GM21786 (cell line): ENCODE measurements around the gene PHETA1.
"Not testable (repeated sequence)": the region's sequence is repeated elsewhere in the genome, so short reads cannot be mapped to it uniquely, and the experiment has no call there.

Experiments used
- ATAC-seq: cut with Tn5 transposase; IDR thresholded peaks from one replicate; pipeline ENCODE4 v1.9.1; 2021; ENCODE audit not compliant: unreplicated experiment

PHETA1 gene

DNA sequence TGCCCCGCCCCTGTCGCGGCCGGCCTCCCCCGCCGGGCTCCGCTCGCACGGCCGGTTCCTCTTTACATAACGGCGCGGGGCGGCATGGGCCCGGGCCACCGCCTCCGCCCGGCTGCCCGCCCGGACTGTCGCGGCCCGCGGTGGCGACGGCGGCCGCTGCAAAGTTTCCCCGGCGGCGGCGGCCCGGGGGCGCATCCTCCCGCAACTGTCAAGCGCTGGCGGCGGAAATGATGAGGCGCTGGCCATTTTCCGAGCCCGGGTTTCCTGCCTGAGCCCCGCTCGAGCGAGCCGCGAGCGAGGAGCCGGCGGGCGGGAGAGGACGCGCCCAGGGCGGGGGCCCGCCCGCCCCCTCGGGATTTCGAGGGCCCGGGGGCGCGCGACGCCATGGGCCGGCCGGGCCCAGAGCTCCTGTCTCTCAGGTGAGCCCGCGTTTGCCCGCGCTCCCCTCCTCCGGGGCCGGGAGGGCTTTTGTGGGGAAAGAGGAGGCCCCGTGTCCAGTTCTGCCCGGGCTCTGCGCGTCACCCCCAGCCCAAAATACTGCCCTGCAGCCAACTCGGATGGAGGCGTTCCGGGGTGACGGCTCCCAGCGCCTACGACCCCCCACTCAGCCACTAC is 37.1 kb upstream of the PHETA1 start, which contains the start of gene SH2B3:
Gene SH2B3 (plus strand): TSS at position 65 of the 615 bp plus-strand sequence. CDS start 12,223 bp downstream, outside the sequence.
- peak; percentile 3 for ATAC-seq

DNA sequence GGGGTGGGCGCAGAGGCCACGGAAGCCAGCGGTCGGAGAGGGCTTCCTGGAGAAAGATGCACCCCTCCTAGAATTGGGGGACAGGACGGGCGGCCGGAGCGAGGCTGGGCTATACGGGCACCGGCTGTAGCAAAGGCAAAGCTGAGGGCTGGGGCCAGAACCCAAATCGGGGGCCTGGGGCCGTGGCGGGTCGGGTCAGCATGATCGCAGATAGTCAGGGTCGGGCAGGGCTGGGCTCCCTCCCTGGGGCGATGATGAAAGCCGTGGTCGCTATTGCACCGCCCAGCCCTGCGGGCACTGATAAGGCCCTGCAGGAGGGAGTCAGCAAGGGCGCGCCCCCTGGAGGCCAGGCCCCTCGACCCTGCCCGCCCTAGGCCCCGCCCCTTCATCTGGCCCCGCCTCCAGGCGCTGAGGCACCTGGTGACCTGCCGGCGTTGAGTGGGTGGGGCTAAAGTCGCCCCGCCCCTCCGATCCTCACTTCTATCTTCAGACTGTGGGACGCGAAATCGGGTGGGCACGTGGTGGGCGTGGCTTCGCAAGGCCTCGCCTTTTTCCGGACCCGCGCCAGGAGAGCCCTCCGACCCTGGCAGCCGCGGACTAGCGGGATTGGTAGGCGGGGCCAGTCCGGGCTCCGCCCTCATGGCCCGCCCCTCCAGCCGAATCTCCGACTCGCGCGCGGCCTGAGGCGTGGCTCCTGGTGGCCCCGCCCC is 36.4 kb upstream of the PHETA1 start:
- peak; percentile 40 for ATAC-seq

DNA sequence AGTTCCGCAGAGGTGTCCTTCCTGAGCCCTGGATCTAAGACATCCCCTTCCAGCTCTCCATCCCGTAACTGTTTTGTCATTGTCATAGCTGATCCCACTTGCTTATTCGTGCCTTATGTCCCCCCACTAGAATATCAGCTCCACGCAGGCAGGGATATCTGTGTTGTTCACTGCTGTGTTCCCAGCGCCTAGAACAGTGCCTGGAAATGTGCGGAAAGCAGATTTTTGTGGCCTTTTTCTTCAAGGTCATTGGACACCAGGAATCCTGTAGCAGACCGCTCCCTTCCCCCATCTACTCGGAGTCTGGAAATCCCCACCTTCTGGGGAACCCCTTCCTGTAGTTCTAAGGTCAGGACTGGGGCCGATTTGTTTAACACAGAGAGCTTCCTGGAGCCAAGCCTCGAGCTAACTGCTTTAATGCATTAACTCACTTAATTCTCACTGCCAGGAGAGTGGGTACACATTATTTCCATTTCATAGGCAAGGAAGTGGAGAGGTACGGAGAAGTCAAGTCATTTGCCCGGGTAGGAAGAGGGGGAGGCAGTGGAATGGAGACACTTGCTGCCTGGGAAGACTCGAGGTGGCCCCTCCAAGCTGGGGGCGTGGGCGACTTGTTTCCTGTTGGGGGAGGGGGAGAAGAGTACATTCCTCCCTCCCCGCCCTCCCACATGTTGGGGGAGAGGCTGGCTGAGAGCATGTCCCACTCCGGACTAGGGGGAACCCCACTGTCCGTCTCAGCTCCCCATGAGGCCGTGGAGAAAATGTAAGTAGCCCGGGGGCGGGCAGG is 35.7 kb upstream of the PHETA1 start:
- peak; percentile 3 for ATAC-seq

DNA sequence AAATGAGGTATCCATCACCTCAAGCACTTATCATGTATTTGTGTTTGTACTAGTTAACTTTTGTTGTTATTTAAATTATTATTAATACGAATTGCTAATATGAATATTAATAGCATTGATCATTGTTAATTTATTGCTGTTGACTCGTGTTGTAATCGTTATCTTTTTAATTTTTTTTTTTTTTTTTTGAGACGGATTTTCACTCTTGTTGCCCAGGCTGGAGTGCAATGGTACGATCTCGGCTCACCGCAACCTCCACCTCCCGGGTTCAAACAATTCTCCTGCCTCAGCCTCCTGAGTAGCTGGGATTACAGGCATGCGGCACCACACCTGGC is 33.6 kb upstream of the PHETA1 start:
- ATAC-seq = not testable (repeated sequence)

DNA sequence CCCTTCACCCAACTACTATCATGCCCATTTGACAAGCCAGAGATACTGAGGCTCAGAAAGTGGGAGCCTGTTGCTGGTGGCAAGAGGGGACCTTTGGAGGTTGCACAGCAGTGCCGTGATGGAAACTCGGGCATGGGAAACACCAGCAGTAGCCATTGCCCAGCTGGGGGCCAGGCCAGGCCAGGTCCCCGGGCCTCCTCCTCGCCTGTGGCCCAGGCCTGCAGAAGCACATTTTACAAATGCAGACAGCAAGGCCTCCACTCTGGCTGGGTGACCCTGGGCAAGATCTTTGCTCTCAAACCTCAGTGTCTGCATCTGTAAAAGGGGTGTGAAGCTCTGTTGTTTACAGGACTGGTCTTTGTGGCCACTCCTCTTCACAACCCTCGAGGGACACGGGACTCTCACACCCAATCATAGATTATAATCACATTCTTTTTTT is 32.3 kb upstream of the PHETA1 start:
- no peak for ATAC-seq

- ATAC-seq = not testable (repeated sequence)
Measured at GRCh38 chr12:111399741-111400404, 31.0 kb upstream of the PHETA1 start.

DNA sequence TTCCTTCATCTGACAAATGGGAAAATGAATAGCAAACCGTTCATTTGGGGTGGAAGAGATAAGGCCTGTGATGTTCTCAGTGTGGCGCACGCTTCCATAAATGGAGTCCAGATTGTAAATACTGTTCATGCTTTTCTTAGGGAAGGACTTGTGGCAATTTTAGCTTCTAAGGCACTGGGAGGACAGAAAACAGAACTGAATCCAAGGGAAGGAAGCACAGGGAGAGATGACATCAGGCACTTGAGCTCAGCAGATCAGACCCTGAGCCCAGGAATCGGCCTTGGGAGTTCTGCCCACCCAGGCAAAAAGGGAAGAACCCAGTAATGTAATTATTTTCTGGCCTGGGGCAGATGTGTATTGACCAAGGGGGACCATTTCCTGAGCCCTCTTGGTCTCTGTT is 29.6 kb upstream of the PHETA1 start:
- no peak for ATAC-seq

GRCh38 chr12:111396726-111397445 is 28.0 kb upstream of the PHETA1 start:
- peak; percentile 42 for ATAC-seq

DNA sequence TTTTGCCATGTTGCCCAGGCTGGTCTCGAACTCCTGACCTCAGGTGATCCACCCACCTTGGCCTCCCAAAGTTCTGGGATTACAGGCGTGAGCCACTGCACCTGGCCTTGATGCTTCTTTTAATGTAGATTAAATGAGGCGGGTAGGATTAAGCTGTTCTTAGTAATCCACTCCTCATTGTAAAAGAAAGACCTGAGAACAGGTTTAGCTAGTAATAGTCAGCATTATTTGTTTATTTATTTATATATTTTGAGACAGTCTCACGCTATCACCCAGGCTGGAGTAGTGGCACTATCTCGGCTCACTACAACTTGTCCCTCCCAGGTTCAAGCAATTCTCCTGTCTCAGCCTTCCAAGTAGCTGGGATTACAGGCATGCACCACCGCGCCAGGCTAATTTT is 27.4 kb upstream of the PHETA1 start:
- ATAC-seq = not testable (repeated sequence)

- no peak for ATAC-seq
Measured at GRCh38 chr12:111395336-111396187, 26.7 kb upstream of the PHETA1 start.

DNA sequence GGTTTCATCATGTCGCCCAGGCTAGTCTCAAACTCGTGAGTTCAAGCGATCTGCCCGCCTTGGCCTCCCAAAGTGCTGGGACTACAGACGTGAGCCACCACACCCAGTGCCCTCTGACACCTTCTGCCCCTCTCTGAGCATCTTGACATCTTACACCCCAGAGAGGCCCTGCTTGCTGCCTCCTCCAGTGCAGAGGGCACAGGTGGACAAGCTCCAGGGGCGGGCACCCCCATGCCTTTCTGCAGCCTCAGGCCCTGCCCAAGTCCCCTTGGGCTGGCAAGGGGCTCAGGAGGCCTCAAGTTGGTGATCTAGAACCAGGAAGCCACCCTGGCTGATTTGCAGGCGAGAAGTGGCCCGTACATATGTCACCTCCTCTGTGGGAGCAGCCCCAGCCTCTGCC is 25.6 kb upstream of the PHETA1 start:
- no peak for ATAC-seq

DNA sequence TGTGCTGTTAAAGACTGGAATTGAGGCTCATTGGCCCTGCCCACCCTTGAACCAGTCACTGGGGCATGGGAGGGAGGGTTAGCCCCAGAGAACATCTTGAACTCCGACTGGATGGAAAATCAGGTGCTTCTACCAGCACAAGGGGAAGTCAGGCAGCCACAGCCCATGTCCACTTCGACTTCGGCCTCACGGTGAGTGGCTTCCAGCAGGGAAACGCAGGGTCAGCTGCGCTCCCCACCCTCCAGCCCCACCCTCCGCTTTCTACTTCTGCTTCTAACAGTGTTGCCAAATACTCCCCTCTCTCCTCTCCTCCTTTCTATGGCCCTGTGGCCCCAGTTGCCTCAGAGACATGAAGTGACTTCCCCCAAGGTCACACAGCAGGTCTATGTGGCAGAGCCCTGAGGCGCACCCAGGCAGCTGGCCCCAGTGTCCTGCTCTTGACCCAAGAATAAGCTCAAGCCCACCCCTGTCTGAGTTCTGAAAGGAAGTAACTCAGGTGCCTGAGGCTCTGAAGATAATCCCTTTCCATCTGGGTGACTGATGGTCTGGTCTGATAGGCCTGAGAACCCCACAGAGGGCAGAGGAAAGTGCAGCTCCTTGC is 24.9 kb upstream of the PHETA1 start:
- ATAC-seq = no peak

GRCh38 chr12:111390910-111391309 is 22.0 kb upstream of the PHETA1 start:
- no peak for ATAC-seq

GRCh38 chr12:111389635-111390034 is 20.7 kb upstream of the PHETA1 start:
- ATAC-seq = no peak

- ATAC-seq = no peak
Measured at GRCh38 chr12:111387747-111388323, 18.9 kb upstream of the PHETA1 start.

DNA sequence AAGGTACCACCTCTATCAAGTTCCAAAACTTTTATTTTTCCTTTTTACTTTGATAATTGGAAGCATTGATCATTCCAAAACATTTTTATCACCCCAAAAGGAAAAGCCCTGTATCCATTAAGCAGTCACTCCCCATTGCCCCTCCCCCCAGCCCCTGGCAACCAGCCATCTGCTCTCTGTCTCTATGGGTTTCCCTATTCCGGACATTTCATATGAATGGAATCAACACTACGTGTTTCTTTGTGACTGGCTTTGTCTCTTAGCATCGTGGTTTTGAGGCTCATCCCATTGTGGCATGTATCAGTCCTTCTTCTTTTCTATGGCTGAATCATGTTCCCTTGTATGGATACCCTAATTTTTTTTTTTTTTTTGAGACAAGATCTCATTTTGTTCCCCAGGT is 18.0 kb upstream of the PHETA1 start:
- ATAC-seq = no peak

GRCh38 chr12:111384596-111384995 is 15.7 kb upstream of the PHETA1 start:
- ATAC-seq = no peak

GRCh38 chr12:111379942-111380554 is 11.2 kb upstream of the PHETA1 start:
- ATAC-seq = no peak

DNA sequence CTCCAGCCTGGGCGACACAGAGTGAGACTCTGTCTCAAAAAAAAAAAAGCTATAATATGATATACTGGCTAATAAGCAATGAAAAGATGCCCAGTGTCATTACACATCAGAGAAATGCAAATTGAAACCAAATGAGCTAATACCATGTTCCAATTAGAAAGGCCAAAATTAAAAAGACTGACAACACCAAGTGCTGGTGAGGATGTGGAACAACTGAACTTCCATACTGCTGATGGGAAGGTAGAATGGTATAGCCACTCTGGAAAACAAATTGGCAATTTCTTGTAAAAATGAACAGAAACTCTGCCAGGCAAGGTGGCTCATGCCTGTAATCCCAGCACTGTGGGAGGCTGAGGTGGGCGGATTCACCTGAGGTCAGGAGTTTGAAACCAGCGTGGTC is 8.5 kb upstream of the PHETA1 start:
- no peak for ATAC-seq
